CD4-positive, alpha-beta T cell treated with Interleukin-17A for 4 hours (primary cell): ENCODE measurements around the gene SLC35A4.
A peak's percentile ranks its signal among the peaks of the same experiment; 100 is the strongest.
"Not testable (repeated sequence)": the region's sequence is repeated elsewhere in the genome, so short reads cannot be mapped to it uniquely, and the experiment has no call there.

Source experiments
- DNase-seq: peaks from one replicate; pipeline ENCODE4 v3.0.0-alpha.2; 2020; ENCODE audit warnings: mixed read lengths

Gene SLC35A4

GRCh38 chr5:140560227-140560626, 4.4 kb upstream of the SLC35A4 start:
- DNase-seq, result no peak

- no peak for DNase-seq
Measured at GRCh38 chr5:140561753-140562523, 2.7 kb upstream of the SLC35A4 start.

DNA sequence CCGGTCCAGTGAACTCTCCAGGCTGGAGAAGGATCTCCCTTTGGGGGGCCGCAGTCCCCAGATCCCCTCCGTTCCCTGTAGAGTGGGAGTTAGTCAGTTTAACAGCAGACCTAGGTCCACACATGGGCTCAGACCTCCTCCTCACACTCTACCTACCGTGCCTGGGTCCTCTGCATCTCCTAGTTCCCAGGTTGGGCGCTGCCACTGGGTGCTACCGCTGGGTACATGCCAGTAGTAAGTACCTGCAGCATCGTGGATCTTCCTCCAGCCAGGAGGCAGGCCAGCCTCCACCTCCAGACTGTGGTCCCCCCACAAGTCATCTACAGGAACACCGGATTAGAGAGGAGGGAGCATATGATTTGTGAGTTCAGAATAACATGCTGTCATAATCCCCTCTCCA, 1.0 kb upstream of the SLC35A4 start:
- DNase-seq, result no peak

- no peak for DNase-seq
Measured at GRCh38 chr5:140565024-140565779, 574 bp downstream of the SLC35A4 start.

- no peak for DNase-seq
Measured at GRCh38 chr5:140565780-140566095, 1.1 kb downstream of the SLC35A4 start.

GRCh38 chr5:140566665-140567064, 2.0 kb downstream of the SLC35A4 start:
- DNase-seq, result no peak

- DNase-seq, result no peak
Measured at GRCh38 chr5:140567136-140567818, 2.6 kb downstream of the SLC35A4 start.

GRCh38 chr5:140567871-140568270, 3.2 kb downstream of the SLC35A4 start:
- no peak for DNase-seq

DNA sequence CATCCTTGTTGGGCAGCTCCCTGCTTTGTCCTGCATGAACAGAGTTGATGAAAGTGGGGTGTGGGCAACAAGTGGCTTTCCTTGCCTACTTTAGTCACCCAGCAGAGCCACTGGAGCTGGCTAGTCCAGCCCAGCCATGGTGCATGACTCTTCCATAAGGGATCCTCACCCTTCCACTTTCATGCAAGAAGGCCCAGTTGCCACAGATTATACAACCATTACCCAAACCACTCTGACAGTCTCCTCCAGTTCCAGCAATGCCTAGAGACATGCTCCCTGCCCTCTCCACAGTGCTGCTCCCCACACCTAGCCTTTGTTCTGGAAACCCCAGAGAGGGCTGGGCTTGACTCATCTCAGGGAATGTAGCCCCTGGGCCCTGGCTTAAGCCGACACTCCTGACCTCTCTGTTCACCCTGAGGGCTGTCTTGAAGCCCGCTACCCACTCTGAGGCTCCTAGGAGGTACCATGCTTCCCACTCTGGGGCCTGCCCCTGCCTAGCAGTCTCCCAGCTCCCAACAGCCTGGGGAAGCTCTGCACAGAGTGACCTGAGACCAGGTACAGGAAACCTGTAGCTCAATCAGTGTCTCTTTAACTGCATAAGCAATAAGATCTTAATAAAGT, 3.9 kb downstream of the SLC35A4 start:
- no peak for DNase-seq

DNA sequence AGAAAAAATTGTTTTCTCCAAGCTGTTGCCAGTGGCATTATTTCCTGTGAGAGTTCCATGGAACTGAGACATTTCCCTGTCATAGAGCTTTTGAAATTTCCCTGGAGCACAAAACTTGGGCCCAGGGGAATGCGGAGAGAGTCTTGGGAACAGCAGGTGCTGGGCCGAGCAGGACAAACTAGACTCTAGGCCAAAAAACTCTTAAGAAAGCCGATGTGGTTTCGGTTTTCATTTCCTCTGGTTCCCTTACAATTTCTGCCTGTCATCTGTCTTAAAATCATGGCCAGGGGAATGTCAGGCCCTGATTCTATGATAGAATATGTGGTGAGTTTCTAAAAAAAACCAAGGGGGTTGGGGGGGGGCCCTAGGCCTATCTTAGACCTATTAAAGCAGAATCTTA, 4.6 kb downstream of the SLC35A4 start:
- DNase-seq, result peak; percentile 14

DNA sequence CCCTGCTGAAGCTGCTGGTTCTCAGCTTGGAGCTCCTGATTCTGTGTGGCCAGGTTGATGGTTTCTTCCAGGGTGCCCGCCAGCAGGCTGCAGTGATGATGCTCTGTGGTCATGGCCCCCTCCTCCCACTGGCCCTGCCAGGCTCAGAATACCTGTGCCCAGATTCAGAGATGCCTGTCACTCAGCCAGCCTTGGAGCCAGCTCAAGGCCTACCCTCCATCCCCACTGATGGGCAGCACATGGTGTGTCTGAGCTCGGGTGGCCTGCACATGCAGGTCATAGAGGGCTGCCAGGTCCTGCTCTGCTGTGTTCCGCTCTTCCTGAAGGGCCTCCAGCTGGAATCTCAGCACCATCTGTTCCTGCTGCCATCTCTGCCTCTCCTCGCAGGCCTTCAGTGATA, 5.4 kb downstream of the SLC35A4 start:
- no peak for DNase-seq

GRCh38 chr5:140570488-140570887, 5.9 kb downstream of the SLC35A4 start:
- no peak for DNase-seq

GRCh38 chr5:140571105-140571504, 6.5 kb downstream of the SLC35A4 start:
- DNase-seq, result no peak

DNA sequence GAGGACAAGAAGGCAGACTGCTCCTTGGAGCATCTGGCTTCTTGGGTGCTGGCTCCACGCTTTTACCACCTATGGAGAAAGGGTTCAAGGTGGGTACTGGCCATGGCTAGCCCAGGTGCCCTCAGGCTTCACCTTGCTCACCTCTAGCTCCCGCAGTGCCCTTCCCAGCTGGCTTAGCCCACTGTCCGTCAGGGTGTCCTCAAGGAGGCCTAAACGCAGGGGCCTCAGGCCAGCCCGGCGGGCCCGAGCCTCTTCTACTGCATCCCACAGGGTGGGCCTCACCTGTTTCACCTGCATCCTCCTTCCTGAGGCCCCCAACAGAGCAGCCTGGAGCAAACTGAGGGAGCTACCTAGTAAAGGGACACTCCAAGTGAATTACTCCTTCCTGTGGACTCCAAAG, 9.1 kb downstream of the SLC35A4 start:
- no peak for DNase-seq

DNA sequence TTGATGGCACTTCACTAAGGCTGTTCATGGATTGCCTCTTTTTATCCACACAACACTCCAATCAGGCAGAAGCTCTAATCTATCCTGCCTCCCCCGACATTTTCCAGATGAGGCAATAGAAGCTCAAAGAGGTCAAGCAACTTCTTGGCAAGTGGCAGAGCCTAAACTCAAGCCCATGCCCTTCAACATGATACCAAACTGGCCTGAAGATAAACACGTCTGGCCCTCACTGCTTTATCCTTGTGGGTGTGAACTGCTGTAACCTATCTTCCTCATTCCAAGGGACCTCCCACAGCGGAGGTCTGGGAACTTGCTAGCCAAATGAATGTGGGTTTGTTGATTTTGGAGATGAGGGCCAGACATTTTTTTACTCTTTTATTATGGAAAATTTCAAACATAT, 9.5 kb downstream of the SLC35A4 start:
- no peak for DNase-seq

DNA sequence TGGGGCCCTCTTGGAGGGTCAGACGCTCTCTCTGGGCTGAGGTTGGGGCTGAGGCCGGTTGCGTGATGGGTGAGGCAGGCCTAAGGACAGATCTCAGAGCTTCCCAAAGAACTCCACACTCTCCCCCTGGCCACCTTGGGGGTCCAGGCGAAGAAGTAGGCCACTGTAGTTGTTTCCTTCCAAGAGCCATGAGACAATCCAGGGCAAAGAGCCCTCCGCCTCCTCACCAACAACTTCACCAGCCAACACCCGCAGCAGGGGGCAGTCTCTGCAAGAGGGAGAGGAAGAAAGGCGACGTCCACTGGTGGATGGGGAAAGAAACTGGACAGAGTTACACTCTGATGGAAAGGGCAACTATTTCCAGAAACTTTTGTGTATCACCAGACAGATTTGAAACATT, 10.7 kb downstream of the SLC35A4 start:
- no peak for DNase-seq

DNA sequence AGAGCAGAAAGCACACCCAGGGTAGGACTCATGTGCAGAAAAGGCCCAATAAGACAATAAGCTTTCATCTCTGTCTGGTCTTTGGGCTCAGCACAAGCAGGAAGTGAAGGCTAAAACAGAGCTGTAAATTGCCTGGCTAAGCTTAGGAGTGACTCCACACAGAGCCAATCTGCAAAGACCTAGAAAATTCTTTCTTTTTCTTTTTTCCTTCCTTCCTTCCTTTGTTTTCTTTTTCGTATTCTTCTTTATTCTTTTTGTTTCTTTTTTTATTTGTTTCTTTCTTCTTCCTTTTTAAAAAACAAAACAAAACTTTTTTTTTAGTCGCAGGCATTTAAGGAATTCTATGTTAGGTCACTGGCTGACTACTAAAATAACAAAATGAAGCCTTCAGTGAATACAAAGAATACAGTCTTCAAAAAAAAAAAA, 12.2 kb downstream of the SLC35A4 start:
- DNase-seq, result no peak

DNA sequence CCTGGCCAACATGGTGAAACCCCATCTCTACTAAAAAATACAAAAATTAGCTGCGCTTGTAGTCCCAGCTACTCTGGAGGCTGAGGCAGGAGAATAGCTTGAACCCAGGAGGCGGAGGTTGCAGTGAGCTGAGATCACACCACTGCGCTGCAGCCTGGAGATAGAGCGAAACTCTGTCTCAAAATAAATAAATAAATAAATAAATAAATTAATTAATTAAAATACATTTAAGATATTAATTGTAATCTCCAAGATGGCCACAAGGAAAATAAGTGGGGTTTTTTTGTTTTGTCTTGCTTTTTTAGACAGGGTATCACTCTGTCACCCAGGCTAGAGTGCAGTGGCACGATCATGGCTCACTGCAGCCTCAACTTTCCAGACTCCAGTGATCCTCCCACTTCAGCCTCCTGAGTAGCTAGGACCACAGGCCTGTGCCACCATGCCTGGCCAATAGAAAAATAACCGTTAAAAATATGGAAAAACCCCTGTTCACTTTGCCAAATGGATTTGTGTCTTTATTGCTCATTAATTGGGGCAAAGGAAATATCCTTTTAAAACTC, 14.6 kb downstream of the SLC35A4 start:
- not testable (repeated sequence) for DNase-seq

DNA sequence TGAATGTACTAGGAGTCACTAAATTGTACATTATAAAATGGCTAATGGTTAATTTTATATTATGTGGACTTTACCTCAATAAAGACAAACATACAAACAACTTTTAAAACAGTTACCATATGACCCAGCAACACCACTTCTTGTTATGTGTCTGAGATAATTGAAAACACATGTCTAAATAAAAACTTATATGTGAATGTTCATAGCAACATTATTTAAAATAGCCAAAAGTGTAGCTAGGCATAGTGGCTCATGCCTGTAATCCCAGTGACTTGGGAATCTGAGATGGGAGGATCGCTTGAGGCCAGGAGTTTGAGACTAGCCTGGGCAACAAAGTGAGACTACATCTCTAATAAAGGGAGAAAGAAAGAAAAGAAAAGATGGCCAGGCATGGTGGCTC, 22.9 kb downstream of the SLC35A4 start:
- DNase-seq, result no peak

- no peak for DNase-seq
Measured at GRCh38 chr5:140588311-140589070, 23.9 kb downstream of the SLC35A4 start.

DNA sequence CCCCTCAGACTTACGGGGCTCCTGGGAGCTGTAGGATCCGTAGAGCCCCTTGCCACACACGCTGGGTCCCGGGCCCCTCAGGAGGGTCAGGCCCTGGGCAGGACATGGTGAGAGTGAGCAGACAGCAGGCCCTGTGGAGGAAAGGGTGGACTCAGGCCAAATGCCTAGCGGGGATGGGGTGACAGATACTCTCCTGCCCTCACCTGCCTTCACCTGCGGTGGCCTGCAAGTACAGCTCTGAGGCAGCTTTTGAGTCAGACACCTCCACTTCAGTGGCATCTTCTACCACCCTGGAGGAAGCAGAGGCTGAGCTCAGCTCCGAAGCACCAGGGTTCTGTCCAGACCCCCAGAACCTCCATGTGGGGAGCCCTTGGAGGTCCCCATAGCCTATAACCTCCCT, 26.2 kb downstream of the SLC35A4 start:
- no peak for DNase-seq

- DNase-seq, result no peak
Measured at GRCh38 chr5:140591747-140592372, 27.2 kb downstream of the SLC35A4 start.
